Immature natural killer cell (primary cell): Measurements from ENCODE around the gene MARK3. TPM values are rescaled to one million over a fixed set of nuclear protein-coding genes. Genes with fewer than 3 reads are reported as not detected.

ENCODE experiments used
- DNase-seq, 3 donors: peaks; one replicate each; pipeline ENCODE4 v3.0.0; 2022; ENCODE audit warnings: mixed read lengths in 1 of 3
- H3K27ac Mint-ChIP-seq, 6 donors: one replicate each; pipeline ENCODE4 v1.8.0; 2020; ENCODE audit warnings: mixed read lengths in 6 of 6, mild to moderate bottlenecking in 5 of 6, inconsistent platforms in 4 of 6, moderate library complexity in 3 of 6
- H3K27me3 Mint-ChIP-seq, 3 donors: one replicate each; pipeline ENCODE4 v1.8.0; 2020 to 2021; ENCODE audit warnings: low read depth in 3 of 3, mild to moderate bottlenecking in 3 of 3, mixed read lengths in 3 of 3, moderate library complexity in 3 of 3, inconsistent platforms in 1 of 3
- H3K36me3 Mint-ChIP-seq, 3 donors: one replicate each; pipeline ENCODE4 v1.8.0; 2020; ENCODE audit warnings: mixed read lengths in 3 of 3, inconsistent platforms in 2 of 3, mild to moderate bottlenecking in 2 of 3
- H3K4me1 Mint-ChIP-seq, 2 donors: one replicate each; pipeline ENCODE4 v1.8.0; 2020; ENCODE audit warnings: inconsistent platforms in 2 of 2, mild to moderate bottlenecking in 2 of 2, mixed read lengths in 2 of 2, moderate library complexity in 1 of 2
- H3K4me3 Mint-ChIP-seq, 5 donors: one replicate each; pipeline ENCODE4 v1.8.0; 2020; ENCODE audit warnings: mild to moderate bottlenecking in 5 of 5, mixed read lengths in 5 of 5, inconsistent platforms in 3 of 5, moderate library complexity in 3 of 5
- H3K9me3 Mint-ChIP-seq, 6 donors: one replicate each; pipeline ENCODE4 v1.8.0; 2020; ENCODE audit warnings: mild to moderate bottlenecking in 6 of 6, mixed read lengths in 6 of 6, inconsistent platforms in 4 of 6, moderate library complexity in 3 of 6
- polyA plus RNA-seq, 3 donors: library from polyadenylated mRNA; unstranded; fragments of 300-500 nt; fragmentation: Illumina TruSeq; gene quantifications; one replicate each; pipeline ENCODE4 v1.2.3, GENCODE V29; 2021

Gene MARK3
- polyA plus RNA-seq: 10 to 100 TPM; 23.4 to 44.1 (median 25.7) TPM

GRCh38 chr14:103385152-103385928 is at the start of gene MARK3:
Gene MARK3 (plus strand): TSS chr14:103385415. CDS start chr14:103386030, 615 bp downstream.
- Mint-ChIP-seq H3K9me3 (no peaks in the 10 kb centered on the region), H3K27ac (peak within 1 kb of the TSS; percentile 91 to 98 (median 96)), H3K36me3 (no peaks in the 10 kb centered on the region), H3K4me3 (peak within 1 kb of the TSS; percentile 93 to 99 (median 97)), H3K4me1 (peaks cover 51 to 61% of the 10 kb centered on the region in 2 donors), H3K27me3 (peaks cover 0 to 9% (median 6%) of the 10 kb centered on the region in 3 donors)
- peak; percentile 97 to 98 (median 97) for DNase-seq

GRCh38 chr14:103336191-103336590 is 49.0 kb upstream of the MARK3 start:
- H3K9me3 Mint-ChIP-seq: no peaks in the 10 kb centered on the region
- no peak for DNase-seq
- peak overlapping the region; percentile 66 to 97 (median 92) for H3K4me3 Mint-ChIP-seq
- peaks cover 19 to 55% (median 50%) of the 10 kb centered on the region in 3 donors for H3K36me3 Mint-ChIP-seq
- peaks cover 33 to 42% of the 10 kb centered on the region in 2 donors for H3K4me1 Mint-ChIP-seq
- H3K27ac Mint-ChIP-seq: peak overlapping the region; percentile 11 to 94 (median 75)
- H3K27me3 Mint-ChIP-seq: peaks cover 20 to 29% (median 26%) of the 10 kb centered on the region in 3 donors

- no peak for DNase-seq
- Mint-ChIP-seq H3K9me3 (no peaks in the 10 kb centered on the region), H3K27me3 (peaks cover 20 to 33% (median 29%) of the 10 kb centered on the region in 3 donors), H3K36me3 (peaks cover 19 to 70% (median 65%) of the 10 kb centered on the region in 3 donors), H3K4me1 (peaks cover 30 to 55% of the 10 kb centered on the region in 2 donors), H3K4me3 (no peak overlapping the region), H3K27ac (peak overlapping the region in 5 of 6 donors; percentile 41 to 79 (median 54))
Observed at GRCh38 chr14:103337794-103338193, 47.4 kb upstream of the MARK3 start.

- H3K9me3 Mint-ChIP-seq: no peaks in the 10 kb centered on the region
- no peak overlapping the region for H3K4me3 Mint-ChIP-seq
- peaks cover 18 to 30% (median 24%) of the 10 kb centered on the region in 3 donors for H3K27me3 Mint-ChIP-seq
- peaks cover 27 to 62% of the 10 kb centered on the region in 2 donors for H3K4me1 Mint-ChIP-seq
- DNase-seq: no peak
- H3K27ac Mint-ChIP-seq: peak overlapping the region in 4 of 6 donors; percentile 9 to 69 (median 39)
- H3K36me3 Mint-ChIP-seq: peaks cover 24 to 85% (median 74%) of the 10 kb centered on the region in 3 donors
Observed at GRCh38 chr14:103339561-103339960, 45.7 kb upstream of the MARK3 start.

DNA sequence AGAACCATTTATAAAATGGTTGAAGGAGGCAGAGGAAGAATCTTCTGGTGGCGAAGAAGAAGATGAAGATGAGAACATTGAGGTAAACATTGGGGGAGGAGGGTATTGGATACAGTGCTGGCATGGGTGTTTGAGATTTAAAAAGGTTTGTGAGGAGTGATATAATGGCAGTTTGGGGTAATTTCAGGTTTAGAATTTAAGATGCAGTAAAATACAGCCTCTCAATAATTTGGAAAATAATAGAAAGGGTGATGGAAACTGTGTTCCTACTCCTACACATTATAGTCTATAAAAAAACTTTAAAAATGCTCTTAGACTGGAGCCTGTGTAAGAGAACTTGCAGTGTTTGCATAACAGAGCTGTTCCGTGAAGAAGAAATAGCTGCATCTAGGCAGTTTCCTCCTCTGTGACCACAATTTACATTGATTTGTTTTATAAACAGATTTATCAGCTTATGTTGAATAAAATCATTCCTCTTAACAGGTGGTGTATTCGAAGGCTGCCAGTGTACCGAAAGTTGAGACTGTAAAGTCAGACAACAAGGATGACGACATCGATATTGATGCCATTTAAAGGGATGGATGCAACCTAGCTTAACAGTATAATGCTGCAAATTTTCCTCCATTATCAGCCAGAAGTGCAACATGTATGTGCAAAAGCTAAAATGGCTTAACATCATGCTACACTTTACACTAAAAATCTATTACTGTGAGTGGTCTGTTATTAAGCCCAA is 44.6 kb upstream of the MARK3 start:
- Mint-ChIP-seq H3K36me3 (peaks cover 26 to 89% (median 72%) of the 10 kb centered on the region in 3 donors), H3K27ac (peak overlapping the region in 4 of 6 donors; percentile 12 to 36 (median 14)), H3K4me3 (no peak overlapping the region), H3K9me3 (no peaks in the 10 kb centered on the region), H3K27me3 (peaks cover 13 to 23% (median 22%) of the 10 kb centered on the region in 3 donors), H3K4me1 (peaks cover 19 to 55% of the 10 kb centered on the region in 2 donors)
- DNase-seq: no peak

GRCh38 chr14:103341250-103342129 is 43.7 kb upstream of the MARK3 start:
- DNase-seq: no peak
- Mint-ChIP-seq H3K36me3 (peaks cover 20 to 83% (median 66%) of the 10 kb centered on the region in 3 donors), H3K4me1 (peaks cover 11 to 47% of the 10 kb centered on the region in 2 donors), H3K9me3 (no peaks in the 10 kb centered on the region), H3K27me3 (peaks cover 12 to 23% (median 17%) of the 10 kb centered on the region in 3 donors), H3K4me3 (no peak overlapping the region), H3K27ac (peak overlapping the region in 3 of 6 donors; percentile 16 to 49 (median 43))

- Mint-ChIP-seq H3K4me1 (peaks cover 2 to 28% of the 10 kb centered on the region in 2 donors), H3K27ac (peak overlapping the region in 1 of 6 donors; percentile 77), H3K9me3 (no peaks in the 10 kb centered on the region), H3K36me3 (peaks cover 12 to 66% (median 48%) of the 10 kb centered on the region in 3 donors), H3K27me3 (peaks cover 13 to 30% (median 22%) of the 10 kb centered on the region in 3 donors), H3K4me3 (no peak overlapping the region)
- DNase-seq: no peak
Observed at GRCh38 chr14:103343164-103343879, 41.9 kb upstream of the MARK3 start.

- H3K9me3 Mint-ChIP-seq: no peaks in the 10 kb centered on the region
- peaks cover 9 to 58% (median 40%) of the 10 kb centered on the region in 3 donors for H3K36me3 Mint-ChIP-seq
- H3K27me3 Mint-ChIP-seq: peaks cover 13 to 27% (median 22%) of the 10 kb centered on the region in 3 donors
- DNase-seq: no peak
- peaks cover 0 to 21% of the 10 kb centered on the region in 2 donors for H3K4me1 Mint-ChIP-seq
- no peak overlapping the region for H3K4me3 Mint-ChIP-seq
- peak overlapping the region in 4 of 6 donors; percentile 44 to 77 (median 68) for H3K27ac Mint-ChIP-seq
Observed at GRCh38 chr14:103343905-103344797, 41.1 kb upstream of the MARK3 start.

GRCh38 chr14:103346286-103346685 is 38.9 kb upstream of the MARK3 start:
- no peaks in the 10 kb centered on the region for H3K9me3 Mint-ChIP-seq
- no peak overlapping the region for H3K4me3 Mint-ChIP-seq
- peaks cover 10 to 21% (median 14%) of the 10 kb centered on the region in 3 donors for H3K27me3 Mint-ChIP-seq
- H3K27ac Mint-ChIP-seq: peak overlapping the region in 1 of 6 donors; percentile 53
- H3K4me1 Mint-ChIP-seq: peaks cover 0 to 20% of the 10 kb centered on the region in 2 donors
- DNase-seq: no peak
- peaks cover 9 to 39% (median 27%) of the 10 kb centered on the region in 3 donors for H3K36me3 Mint-ChIP-seq

GRCh38 chr14:103347091-103347815 is 38.0 kb upstream of the MARK3 start:
- Mint-ChIP-seq H3K9me3 (no peaks in the 10 kb centered on the region), H3K4me3 (no peak overlapping the region), H3K4me1 (peaks cover 0 to 10% of the 10 kb centered on the region in 2 donors), H3K27ac (peak overlapping the region in 4 of 6 donors; percentile 2 to 42 (median 21)), H3K36me3 (peaks cover 9 to 29% (median 17%) of the 10 kb centered on the region in 3 donors), H3K27me3 (peaks cover 7 to 22% (median 10%) of the 10 kb centered on the region in 3 donors)
- DNase-seq: no peak

- no peak for DNase-seq
Observed at GRCh38 chr14:103348154-103348553, 37.1 kb upstream of the MARK3 start.

More at GRCh38 chr14:103348154-103348553, 37.1 kb upstream of the MARK3 start:
- Mint-ChIP-seq H3K27me3 (peaks cover 7 to 25% (median 10%) of the 10 kb centered on the region in 3 donors), H3K4me3 (no peak overlapping the region), H3K4me1 (peaks cover 0 to 4% of the 10 kb centered on the region in 2 donors), H3K36me3 (peaks cover 9 to 24% (median 11%) of the 10 kb centered on the region in 3 donors), H3K27ac (no peak overlapping the region), H3K9me3 (no peaks in the 10 kb centered on the region)
